ENCODE measurements around the gene SLC6A13.

The SLC6A13 gene

GRCh38 chr12:176321-177181 is 86.1 kb downstream of the SLC6A13 start:
- DNase-seq, result peak in 1 of 2 donors; percentile 12

DNA sequence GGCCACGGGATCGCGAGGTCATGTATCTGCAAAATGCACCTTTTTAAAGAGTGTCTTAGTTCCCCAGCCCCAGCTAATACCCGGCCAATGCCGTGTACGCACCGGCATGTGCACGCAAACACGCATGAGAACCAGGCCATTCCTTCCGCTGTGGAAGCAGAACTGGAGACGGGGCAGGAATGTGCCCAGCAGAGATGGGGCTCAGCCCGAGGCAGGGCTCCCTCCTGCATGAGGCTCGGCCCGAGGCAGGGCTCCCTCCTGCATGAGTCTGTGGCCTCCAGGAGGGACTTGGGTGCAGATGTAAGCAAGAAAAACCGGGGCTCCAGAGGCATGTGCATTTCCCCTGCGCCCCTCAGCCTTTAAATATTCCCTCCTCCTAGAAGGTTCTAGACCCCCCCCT is 86.9 kb downstream of the SLC6A13 start:
- no peak for DNase-seq

- DNase-seq, result no peak
These were observed 87.4 kb downstream of the SLC6A13 start for GRCh38 chr12:175250-175649.

DNA sequence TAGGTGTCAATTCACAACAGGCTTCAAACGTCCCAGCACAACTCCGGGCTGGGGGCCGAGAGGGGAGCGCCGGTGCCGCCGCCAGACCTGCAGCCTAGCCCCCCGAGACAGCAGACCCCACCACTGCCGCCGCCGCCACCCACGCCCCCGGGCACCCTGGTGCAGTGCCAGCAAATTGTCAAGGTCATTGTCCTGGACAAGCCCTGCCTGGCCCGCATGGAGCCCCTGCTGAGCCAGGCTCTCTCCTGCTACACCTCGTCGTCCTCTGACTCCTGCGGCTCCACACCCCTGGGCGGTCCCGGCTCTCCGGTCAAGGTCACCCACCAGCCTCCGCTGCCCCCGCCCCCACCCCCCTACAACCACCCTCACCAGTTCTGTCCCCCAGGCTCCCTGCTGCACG is 88.0 kb downstream of the SLC6A13 start:
- DNase-seq, result no peak

GRCh38 chr12:174124-174523 is 88.5 kb downstream of the SLC6A13 start:
- no peak for DNase-seq

GRCh38 chr12:172732-173161 is 89.9 kb downstream of the SLC6A13 start:
- DNase-seq, result no peak

DNA sequence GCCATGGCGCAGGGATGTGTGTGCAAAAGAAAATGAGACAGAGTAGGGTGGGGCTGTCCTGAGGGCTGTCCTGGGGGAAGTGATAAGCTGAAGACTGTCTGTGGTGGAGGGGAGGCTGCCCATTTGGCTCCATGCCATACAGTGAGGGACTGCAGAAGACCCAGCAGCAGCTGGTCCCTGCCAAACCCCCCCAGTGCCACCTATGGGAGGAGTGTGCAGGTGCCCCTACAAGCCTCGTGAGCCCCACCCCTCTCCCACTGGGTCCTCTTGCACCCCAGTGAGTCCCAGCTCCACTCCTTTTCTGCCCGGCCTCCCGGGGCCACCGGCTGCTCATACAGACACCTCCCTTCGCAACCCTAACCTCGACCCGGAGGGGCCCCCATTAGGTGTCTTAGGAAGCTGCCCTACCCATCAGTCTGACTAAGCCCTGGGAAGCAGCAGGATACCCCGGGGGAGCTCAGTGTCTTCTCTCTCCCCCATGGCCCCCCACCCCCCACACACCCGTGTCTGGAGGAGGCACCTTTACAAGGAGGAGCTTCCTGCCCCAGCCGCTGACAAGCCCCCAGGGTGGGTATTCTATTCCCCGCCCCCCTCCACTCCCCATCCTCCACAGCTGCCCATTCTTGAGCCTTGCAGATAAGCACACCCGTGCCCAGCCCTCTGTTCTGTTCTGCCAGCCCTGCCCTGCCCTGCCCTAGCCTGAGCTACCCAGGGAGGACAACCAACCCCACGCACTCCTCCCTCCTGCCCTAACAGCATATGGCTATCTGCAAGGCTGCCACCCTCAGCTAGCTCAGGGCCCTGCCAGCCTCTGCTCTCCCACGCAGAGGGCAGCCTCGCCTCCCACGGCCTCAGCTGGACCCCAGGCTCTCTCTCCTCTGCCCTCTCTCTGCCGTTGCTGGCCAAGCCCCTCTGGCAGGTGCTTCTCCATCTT is 90.6 kb downstream of the SLC6A13 start:
- no peak for DNase-seq

DNA sequence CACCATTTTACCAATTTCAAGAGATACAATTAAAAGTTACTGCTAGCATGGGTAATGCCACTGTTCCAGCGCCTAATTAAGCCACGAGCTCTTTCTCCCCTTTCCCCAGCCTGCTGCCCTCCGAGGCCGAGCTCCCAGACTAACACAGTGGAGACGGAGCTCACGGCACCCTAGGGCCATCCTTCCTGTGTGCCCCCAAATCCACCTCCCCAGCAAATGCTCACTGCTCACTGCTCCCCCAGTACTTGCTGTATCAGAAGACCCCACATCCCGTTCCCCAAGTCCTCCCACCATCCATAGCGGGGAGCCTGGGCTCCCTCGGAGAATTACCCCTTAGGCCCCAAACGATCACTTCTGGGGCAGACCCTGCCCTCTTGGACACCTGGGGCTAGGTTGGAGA is 91.4 kb downstream of the SLC6A13 start:
- DNase-seq, result no peak

Measured in hippocampal formation (tissue), 2 donors.